Activated naive CD8-positive, alpha-beta T cell treated with anti-CD3 and anti-CD28 coated beads, Interleukin-2, amount 10 ng/mL, durations not matched to agents 7 days and 5 days (primary cell): ENCODE results near the gene NT5C3B. TPM values are rescaled to one million over a fixed set of nuclear protein-coding genes. Genes with fewer than 3 reads are reported as not detected.
"Not testable (repeated sequence)": the region's sequence is repeated elsewhere in the genome, so short reads cannot be mapped to it uniquely, and the experiment has no call there.

Experiments
- ATAC-seq: fragments of 150-1000 bp; cut with Tn5 transposase; one replicate; pipeline ENCODE4 v1.10.0; 2021; ENCODE audit warnings: low read depth, moderate library complexity
- POLR2A ChIA-PET: fragments of 350-600 bp; sonication (Branson Sonifier 250); formaldehyde crosslinking; loops from one replicate; lab custom pipeline; 2021; ENCODE audit warnings: antibody characterized with exemption; lab: Charles Lee
- DNase-seq: peaks from one replicate; pipeline ENCODE4 v3.0.0; 2021
- H3K27ac Mint-ChIP-seq: one replicate; pipeline ENCODE4 v1.8.0; 2022; ENCODE audit warnings: mild to moderate bottlenecking, mixed read lengths
- H3K27me3 Mint-ChIP-seq: one replicate; pipeline ENCODE4 v1.8.0; 2022; ENCODE audit warnings: mild to moderate bottlenecking, moderate library complexity, mixed read lengths
- H3K36me3 Mint-ChIP-seq: one replicate; pipeline ENCODE4 v1.8.0; 2021; ENCODE audit warnings: mild to moderate bottlenecking, mixed read lengths
- H3K4me1 Mint-ChIP-seq: one replicate; pipeline ENCODE4 v1.8.0; 2021; ENCODE audit warnings: mixed read lengths
- H3K4me3 Mint-ChIP-seq: one replicate; pipeline ENCODE4 v1.8.0; 2022; ENCODE audit warnings: mild to moderate bottlenecking, moderate library complexity, mixed read lengths
- H3K9me3 Mint-ChIP-seq: one replicate; pipeline ENCODE4 v1.8.0; 2021; ENCODE audit warnings: mixed read lengths
- total RNA-seq, 2 experiments: library from RNA; stranded (reverse); gene quantifications; one replicate each; pipeline ENCODE4 v1.2.3, GENCODE V29; 2021

The NT5C3B gene
- total RNA-seq, 2 experiments from 2014 or later, result 30.1 to 35.4 TPM

DNA sequence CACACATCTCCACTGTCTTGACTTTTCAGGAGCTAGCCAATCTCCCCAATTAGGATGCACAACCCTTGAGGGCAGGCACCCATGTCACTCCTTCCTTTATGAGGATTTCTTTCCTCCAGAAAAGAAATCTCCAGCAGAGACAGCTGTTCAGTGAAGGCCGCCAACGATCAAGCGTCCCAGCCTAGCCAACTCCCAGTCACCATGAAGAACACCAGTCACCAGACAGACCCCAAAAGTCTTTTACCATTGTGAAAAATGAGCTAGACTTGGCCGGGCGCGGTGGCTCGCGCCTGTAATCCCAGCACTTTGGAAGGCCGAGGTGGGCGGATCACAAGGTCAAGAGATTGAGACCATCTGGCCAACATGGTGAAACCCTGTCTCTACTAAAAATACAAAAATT is 6.1 kb downstream of the NT5C3B start:
- ATAC-seq, H3K27me3 Mint-ChIP-seq, DNase-seq, POLR2A ChIA-PET, H3K4me1 Mint-ChIP-seq, H3K9me3 Mint-ChIP-seq, H3K27ac Mint-ChIP-seq, H3K4me3 Mint-ChIP-seq: not testable (repeated sequence)
- H3K36me3 Mint-ChIP-seq, result peaks cover 13% of the 10 kb centered on the region

DNA sequence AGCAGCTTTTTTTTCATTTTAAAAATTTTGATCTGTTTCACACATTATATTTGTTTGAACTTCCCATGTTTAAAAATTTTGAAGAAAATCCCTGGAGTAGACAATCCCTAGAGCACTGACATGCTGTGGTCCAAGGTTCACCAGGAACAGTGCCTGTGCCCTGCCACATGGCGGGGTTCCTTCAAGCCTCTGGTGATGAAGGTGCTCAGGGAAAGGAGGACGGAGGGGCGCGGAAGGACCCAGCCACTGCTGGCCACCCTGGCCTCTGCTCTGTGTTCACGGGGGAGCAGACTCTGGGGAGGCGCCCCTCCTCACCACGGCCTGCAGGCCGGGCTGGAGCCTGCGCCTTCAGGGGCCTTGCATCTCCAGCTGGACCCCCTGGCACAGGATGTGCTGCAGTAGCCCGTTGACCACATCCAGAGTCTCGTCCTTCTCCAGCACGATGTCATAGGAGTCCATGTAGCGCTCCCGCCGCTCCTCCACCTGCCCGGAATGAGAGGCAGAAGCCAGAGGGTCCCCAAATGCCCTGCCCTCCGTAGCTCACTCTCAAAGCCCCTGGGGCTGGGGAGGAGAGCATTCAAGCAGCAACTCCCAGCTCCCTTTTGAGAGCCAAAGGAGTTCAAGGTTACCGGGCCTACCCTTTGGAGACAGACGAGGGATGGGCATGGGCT is 10.7 kb downstream of the NT5C3B start:
- no peak for ATAC-seq
- no peaks in the 10 kb centered on the region for H3K9me3 Mint-ChIP-seq
- no peaks in the 10 kb centered on the region for H3K27me3 Mint-ChIP-seq
- no peak overlapping the region for H3K4me3 Mint-ChIP-seq
- H3K4me1 Mint-ChIP-seq, result no peaks in the 10 kb centered on the region
- H3K27ac Mint-ChIP-seq, result no peak overlapping the region
- POLR2A ChIA-PET, result no interaction called here
- peaks cover 2% of the 10 kb centered on the region for H3K36me3 Mint-ChIP-seq
- no peak for DNase-seq

GRCh38 chr17:41824086-41824485 is 11.9 kb downstream of the NT5C3B start:
- H3K4me1 Mint-ChIP-seq, result no peaks in the 10 kb centered on the region
- no peak overlapping the region for H3K27ac Mint-ChIP-seq
- H3K4me3 Mint-ChIP-seq, result no peak overlapping the region
- H3K36me3 Mint-ChIP-seq, result peaks cover 2% of the 10 kb centered on the region
- H3K9me3 Mint-ChIP-seq, result no peaks in the 10 kb centered on the region
- POLR2A ChIA-PET, result no interaction called here
- DNase-seq, result no peak
- H3K27me3 Mint-ChIP-seq, result no peaks in the 10 kb centered on the region
- ATAC-seq, result no peak

DNA sequence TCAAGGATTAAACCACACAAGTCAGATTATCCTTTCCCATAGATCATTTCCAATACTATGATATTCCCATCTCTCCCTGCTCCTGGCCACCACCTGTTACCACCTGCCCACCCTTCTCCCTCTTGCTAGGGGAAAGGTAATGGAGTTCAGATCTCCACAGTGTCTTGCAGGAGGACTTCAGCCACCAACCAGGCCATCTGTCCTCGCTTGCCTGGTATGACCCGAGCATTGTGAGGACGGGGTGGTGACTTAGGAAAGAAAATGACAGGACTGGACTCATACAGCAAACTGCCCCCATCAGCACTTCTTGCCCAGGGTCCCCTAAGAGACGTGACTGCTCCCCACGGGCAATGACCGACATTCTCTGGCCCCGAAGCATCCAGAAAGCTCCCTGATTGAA is 12.5 kb downstream of the NT5C3B start:
- ATAC-seq, result no peak
- POLR2A ChIA-PET, result no interaction called here

DNA sequence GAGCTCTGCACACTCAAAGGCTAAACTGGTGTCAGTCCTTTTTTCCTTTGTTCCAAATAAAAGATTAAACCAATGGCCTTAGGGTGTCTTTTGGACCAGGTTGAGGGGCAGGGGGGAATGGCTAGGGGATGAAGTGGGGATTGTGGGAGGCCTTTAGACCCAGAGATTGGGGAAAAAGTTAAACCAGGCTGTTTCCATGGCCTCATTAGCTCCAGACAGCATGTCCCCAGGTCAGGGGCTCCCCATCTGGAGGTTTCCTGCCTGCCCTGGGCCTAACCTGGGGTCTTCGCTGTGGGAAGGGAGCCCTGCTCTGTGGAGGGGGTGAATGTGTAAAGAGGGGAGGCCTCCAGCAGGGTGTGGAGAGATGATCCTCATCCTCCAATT is 12.9 kb downstream of the NT5C3B start:
- no peaks in the 10 kb centered on the region for H3K27me3 Mint-ChIP-seq
- peaks cover 2% of the 10 kb centered on the region for H3K36me3 Mint-ChIP-seq
- no peak overlapping the region for H3K27ac Mint-ChIP-seq
- POLR2A ChIA-PET, result interaction anchor here (0.6 kb wide), 1 partner anchor 41 kb away, joined by 3 read pairs; no protein-coding TSS in a partner anchor
- H3K4me3 Mint-ChIP-seq, result no peak overlapping the region
- no peak for DNase-seq
- H3K9me3 Mint-ChIP-seq, result no peaks in the 10 kb centered on the region
- no peaks in the 10 kb centered on the region for H3K4me1 Mint-ChIP-seq
- ATAC-seq, result no peak

More for the DNA sequence above, 12.5 kb downstream of the NT5C3B start:
- Mint-ChIP-seq H3K27me3 (no peaks in the 10 kb centered on the region), H3K4me1 (no peaks in the 10 kb centered on the region), H3K27ac (no peak overlapping the region), H3K36me3 (peaks cover 2% of the 10 kb centered on the region), H3K9me3 (no peaks in the 10 kb centered on the region), H3K4me3 (no peak overlapping the region)
- no peak for DNase-seq

DNA sequence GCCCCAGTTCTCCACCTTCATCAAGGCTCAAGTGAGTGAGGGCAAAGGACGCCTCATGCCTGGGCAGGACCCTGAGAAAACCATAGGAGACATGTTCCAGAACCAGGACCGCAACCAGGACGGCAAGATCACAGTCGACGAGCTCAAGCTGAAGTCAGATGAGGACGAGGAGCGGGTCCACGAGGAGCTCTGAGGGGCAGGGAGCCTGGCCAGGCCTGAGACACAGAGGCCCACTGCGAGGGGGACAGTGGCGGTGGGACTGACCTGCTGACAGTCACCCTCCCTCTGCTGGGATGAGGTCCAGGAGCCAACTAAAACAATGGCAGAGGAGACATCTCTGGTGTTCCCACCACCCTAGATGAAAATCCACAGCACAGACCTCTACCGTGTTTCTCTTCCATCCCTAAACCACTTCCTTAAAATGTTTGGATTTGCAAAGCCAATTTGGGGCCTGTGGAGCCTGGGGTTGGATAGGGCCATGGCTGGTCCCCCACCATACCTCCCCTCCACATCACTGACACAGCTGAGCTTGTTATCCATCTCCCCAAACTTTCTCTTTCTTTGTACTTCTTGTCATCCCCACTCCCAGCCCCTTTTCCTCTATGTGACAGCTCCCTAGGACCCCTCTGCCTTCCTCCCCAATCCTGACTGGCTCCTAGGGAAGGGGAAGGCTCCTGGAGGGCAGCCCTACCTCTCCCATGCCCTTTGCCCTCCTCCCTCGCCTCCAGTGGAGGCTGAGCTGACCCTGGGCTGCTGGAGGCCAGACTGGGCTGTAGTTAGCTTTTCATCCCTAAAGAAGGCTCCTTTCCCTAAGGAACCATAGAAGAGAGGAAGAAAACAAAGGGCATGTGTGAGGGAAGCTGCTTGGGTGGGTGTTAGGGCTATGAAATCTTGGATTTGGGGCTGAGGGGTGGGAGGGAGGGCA is 13.6 kb downstream of the NT5C3B start:
- no peaks in the 10 kb centered on the region for H3K27me3 Mint-ChIP-seq
- no peak overlapping the region for H3K4me3 Mint-ChIP-seq
- peaks cover 2% of the 10 kb centered on the region for H3K36me3 Mint-ChIP-seq
- H3K27ac Mint-ChIP-seq, result no peak overlapping the region
- no peaks in the 10 kb centered on the region for H3K9me3 Mint-ChIP-seq
- POLR2A ChIA-PET, result interaction anchor here (0.6 kb wide), 1 partner anchor 42 kb away, joined by 3 read pairs; no protein-coding TSS in a partner anchor
- H3K4me1 Mint-ChIP-seq, result no peaks in the 10 kb centered on the region
- no peak for ATAC-seq
- no peak for DNase-seq

- Mint-ChIP-seq H3K36me3 (no peaks in the 10 kb centered on the region), H3K4me1 (no peaks in the 10 kb centered on the region), H3K4me3 (no peak overlapping the region), H3K27ac (no peak overlapping the region), H3K27me3 (no peaks in the 10 kb centered on the region), H3K9me3 (no peaks in the 10 kb centered on the region)
- POLR2A ChIA-PET, result no interaction called here
- DNase-seq (no peak), ATAC-seq (no peak)
Measured at GRCh38 chr17:41821776-41822175, 14.3 kb downstream of the NT5C3B start.

GRCh38 chr17:41818024-41818423 is 18.0 kb downstream of the NT5C3B start:
- POLR2A ChIA-PET, result no interaction called here
- Mint-ChIP-seq H3K4me3 (no peak overlapping the region), H3K9me3 (no peaks in the 10 kb centered on the region), H3K36me3 (no peaks in the 10 kb centered on the region), H3K27me3 (peaks cover 7% of the 10 kb centered on the region), H3K27ac (no peak overlapping the region), H3K4me1 (no peaks in the 10 kb centered on the region)
- DNase-seq, result no peak
- ATAC-seq, result no peak

DNA sequence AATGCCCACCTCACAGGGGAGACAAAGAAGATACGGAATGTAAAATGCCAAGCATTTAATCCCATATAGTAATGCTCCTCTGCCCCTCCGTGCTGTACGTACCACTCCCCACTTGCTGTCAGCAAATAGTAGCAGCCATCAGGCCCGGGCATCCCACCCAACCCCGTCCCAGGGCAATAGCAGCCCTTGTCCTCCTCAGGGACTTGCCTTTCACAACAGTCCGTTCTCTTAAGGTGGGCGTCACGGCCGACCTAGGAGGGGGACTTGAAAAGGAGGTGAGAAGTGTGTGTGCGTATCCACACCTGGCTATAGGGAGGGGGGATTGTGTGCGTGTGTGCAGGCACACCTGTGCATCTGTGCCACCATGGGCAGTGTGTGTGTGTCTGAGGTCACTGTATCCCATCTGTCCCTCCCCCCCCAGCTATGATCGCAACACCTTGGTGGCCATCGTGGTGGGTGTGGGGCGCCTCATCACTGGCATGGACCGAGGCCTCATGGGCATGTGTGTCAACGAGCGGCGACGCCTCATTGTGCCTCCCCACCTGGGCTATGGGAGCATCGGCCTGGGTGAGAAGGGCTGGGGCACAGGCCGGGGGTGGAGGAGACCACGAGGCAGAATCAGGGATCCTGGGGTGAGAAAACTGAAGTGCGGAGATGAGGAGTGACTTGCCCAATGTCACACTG is 19.3 kb downstream of the NT5C3B start:
- H3K27me3 Mint-ChIP-seq, result peaks cover 13% of the 10 kb centered on the region
- no peak overlapping the region for H3K4me3 Mint-ChIP-seq
- H3K9me3 Mint-ChIP-seq, result no peaks in the 10 kb centered on the region
- DNase-seq, result no peak
- H3K27ac Mint-ChIP-seq, result no peak overlapping the region
- H3K36me3 Mint-ChIP-seq, result no peaks in the 10 kb centered on the region
- POLR2A ChIA-PET, result no interaction called here
- ATAC-seq, result no peak
- H3K4me1 Mint-ChIP-seq, result peaks cover 2% of the 10 kb centered on the region

DNA sequence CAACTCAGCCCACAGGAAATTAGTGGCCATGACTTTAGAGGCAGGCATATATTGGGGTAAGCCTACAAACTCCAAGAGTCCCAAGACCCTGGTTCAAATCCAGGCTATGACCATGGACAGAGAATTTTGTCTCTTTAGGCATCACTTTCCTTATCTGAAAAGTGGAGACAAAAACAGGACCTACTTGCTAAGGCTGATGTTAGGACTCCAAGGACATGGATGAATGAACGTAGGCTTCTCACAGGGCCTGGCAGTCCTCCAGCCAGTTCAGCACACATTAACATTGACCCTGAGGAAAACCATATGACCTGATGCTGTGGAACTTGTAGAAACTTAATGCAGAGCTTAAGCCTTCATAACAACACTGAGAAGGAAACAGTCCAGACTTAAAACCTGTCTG is 21.8 kb downstream of the NT5C3B start:
- Mint-ChIP-seq H3K4me1 (peaks cover 8% of the 10 kb centered on the region), H3K4me3 (no peak overlapping the region), H3K27me3 (peaks cover 13% of the 10 kb centered on the region), H3K27ac (no peak overlapping the region), H3K36me3 (no peaks in the 10 kb centered on the region), H3K9me3 (no peaks in the 10 kb centered on the region)
- DNase-seq (no peak), ATAC-seq (no peak)
- POLR2A ChIA-PET, result no interaction called here

- peak overlapping the region; percentile 11 for H3K4me3 Mint-ChIP-seq
- DNase-seq (no peak), ATAC-seq (no peak)
- peaks cover 13% of the 10 kb centered on the region for H3K27me3 Mint-ChIP-seq
- no peaks in the 10 kb centered on the region for H3K36me3 Mint-ChIP-seq
- no peaks in the 10 kb centered on the region for H3K9me3 Mint-ChIP-seq
- peaks cover 8% of the 10 kb centered on the region for H3K4me1 Mint-ChIP-seq
- POLR2A ChIA-PET, result no interaction called here
- H3K27ac Mint-ChIP-seq, result no peak overlapping the region
Measured at GRCh38 chr17:41813699-41814124, 22.3 kb downstream of the NT5C3B start.

- Mint-ChIP-seq H3K36me3 (no peaks in the 10 kb centered on the region), H3K4me1 (peaks cover 8% of the 10 kb centered on the region), H3K27ac (no peak overlapping the region), H3K27me3 (peaks cover 13% of the 10 kb centered on the region), H3K9me3 (no peaks in the 10 kb centered on the region), H3K4me3 (peak overlapping the region; percentile 11)
- DNase-seq (no peak), ATAC-seq (no peak)
- POLR2A ChIA-PET, result interaction anchor here (2.9 kb wide), 1 partner anchor 124 kb away, joined by 16 read pairs; the partner anchor contains the start of gene EIF1
Measured at GRCh38 chr17:41813152-41813680, 22.8 kb downstream of the NT5C3B start.
